AG09309 (cell line): Measurements from ENCODE around the gene DNAJB14.

Experiments
- DNase-seq: peaks from one replicate; pipeline ENCODE4 v3.0.0-alpha.2; 2010; ENCODE audit warnings: low read depth
- H3K4me3 ChIP-seq: 2 replicates; pipeline ENCODE4 v1.5.1; 2011; ENCODE audit warnings: mild to moderate bottlenecking, low read depth, low read length, moderate library complexity; ENCODE audit not compliant: control insufficient read depth
- TF ChIP-seq, protein P1 (sequence below): IDR thresholded peaks from 2 replicates; pipeline ENCODE4 v1.5.1; 2011; ENCODE audit warnings: mild to moderate bottlenecking, low read depth, low read length, inconsistent platforms; ENCODE audit not compliant: insufficient read depth, control insufficient read depth; ENCODE audit errors: missing control alignments

DNAJB14 gene

DNA sequence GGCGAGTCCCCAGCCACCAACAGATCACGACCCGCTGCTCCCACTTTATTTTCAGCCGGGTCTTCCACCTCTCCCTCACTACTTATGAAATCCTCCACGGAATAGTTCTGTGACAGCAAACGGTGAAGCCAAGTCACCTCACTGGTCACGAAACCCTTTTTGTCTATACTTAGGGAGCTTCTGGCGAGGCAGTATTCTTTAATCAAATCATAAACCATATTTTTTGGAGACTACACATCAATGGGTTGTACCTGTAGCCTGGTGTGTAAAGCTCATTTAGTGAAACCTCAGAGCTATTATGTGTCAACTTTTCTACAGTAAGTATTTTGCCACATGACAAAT, 4.5 kb upstream of the DNAJB14 start:
- TF ChIP-seq, protein P1, sequence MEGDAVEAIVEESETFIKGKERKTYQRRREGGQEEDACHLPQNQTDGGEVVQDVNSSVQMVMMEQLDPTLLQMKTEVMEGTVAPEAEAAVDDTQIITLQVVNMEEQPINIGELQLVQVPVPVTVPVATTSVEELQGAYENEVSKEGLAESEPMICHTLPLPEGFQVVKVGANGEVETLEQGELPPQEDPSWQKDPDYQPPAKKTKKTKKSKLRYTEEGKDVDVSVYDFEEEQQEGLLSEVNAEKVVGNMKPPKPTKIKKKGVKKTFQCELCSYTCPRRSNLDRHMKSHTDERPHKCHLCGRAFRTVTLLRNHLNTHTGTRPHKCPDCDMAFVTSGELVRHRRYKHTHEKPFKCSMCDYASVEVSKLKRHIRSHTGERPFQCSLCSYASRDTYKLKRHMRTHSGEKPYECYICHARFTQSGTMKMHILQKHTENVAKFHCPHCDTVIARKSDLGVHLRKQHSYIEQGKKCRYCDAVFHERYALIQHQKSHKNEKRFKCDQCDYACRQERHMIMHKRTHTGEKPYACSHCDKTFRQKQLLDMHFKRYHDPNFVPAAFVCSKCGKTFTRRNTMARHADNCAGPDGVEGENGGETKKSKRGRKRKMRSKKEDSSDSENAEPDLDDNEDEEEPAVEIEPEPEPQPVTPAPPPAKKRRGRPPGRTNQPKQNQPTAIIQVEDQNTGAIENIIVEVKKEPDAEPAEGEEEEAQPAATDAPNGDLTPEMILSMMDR = no peak
- DNase-seq = no peak
- H3K4me3 ChIP-seq = peak overlapping the region; percentile 89

DNA sequence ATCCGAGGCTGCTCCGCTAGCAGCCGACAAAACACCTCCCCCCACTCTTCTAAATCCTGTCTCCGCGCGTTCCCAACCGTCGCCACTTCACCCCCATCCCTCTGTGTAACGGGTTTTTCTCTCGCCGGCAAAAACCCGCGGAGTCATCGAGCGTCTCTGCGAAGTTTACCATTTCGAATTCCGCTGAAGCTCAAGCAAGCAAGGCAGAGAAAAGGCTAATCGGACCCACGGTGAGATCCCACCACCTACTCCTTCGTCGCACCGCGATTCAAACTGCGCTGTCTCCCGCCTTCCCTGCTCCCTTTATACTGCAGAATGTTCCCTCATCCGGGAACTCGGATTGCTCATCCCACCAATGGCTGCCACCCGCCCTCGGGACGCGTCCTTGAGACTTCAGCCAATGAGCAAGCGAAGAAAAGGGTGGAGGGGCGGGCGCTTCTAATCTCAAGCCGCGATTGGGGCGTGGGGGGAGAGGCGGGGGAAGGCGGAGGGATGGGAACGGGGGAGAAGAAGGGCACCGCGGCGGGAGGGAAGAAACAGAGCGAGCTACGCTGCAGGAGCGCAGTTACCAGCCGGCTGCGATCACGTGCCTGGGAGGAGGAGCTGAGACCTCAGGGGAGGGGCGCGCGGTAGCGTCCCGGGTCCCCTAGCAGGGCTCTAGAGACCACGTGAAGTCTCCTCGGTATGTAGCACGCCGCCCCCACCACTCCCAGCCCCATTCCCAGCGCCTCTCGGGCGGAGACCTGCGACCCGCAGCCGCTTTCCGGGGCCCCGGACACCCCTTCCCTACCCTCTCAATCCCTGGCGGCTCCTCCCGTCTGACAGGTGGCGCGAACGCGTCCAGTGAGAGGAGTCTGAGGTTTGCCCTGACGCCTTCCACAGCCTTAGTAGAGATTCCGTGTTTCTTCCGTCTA, 3.8 kb upstream of the DNAJB14 start, which contains the start of gene H2AZ1:
H2AZ1 (minus strand) TSS at position 277 of the 914 bp plus-strand sequence; CDS start at position 172, 105 bp downstream.
- peak; percentile 92 for DNase-seq
- H3K4me3 ChIP-seq = peak within 1 kb of the TSS; percentile 89
- TF ChIP-seq, protein P1 = no peak

DNA sequence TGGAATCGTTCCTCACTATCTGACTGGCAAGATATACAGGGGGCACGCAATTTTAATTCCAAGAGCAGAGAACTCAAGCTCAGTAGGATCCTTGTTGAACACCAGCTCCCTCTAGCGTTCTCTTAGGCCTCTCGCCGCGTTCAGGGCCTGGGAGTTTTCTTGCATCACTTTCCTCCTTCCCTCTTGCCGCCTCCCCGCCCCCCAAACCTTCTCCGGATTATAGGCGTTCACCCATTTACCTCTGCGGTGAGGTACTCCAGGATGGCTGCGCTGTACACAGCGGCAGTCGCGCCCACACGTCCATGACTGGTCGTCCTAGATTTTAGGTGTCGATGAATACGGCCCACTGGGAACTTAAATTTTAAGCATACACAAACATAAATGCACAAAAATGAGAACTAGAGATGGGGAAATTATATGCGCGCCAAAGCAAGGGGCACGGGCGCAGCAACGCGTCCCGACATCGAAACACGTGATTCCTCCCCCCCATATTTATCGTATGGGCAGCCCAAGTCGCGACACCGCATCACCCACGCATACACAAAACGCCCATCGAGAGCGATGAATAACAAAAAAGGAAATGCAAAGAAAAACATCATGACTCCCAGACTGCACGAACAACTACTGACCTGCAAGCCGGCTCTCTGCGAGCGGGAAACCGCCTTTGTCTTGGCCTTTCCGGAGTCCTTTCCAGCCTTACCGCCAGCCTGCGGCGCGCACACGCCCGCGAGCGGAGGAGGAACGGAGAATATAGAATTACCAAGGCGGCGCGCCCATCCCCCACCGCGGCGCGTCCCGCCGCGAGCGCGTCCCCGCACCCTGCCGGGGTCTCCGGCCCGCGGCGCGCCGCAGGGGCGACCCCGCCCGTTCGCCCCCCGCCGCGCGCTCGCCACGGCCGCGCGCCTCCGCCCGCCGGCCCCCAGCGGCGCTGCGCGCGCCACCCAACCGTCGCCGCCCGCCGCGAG, 2.9 kb upstream of the DNAJB14 start:
- TF ChIP-seq, protein P1 = peak; percentile 91
- peak; percentile 80 for DNase-seq
- peak overlapping the region; percentile 89 for H3K4me3 ChIP-seq

DNA sequence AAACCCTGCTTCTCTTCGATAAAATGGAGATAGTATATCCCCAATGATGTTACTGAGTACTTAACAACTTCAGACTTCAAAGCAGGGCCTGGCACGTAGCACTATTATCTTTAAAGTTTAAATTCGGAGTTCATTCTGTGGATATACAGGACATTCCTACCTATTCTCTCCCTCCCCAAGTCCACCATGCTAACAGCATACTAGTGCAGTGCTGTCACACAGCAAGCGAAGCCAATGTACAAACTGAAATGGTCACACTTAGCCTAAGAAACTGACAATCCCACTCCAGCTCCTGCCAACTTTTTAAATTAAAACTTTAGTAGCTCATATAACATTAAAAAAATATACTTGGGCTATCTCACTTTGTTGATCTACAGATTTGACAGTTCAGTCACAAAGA, 1.2 kb upstream of the DNAJB14 start:
- TF ChIP-seq, protein P1 = no peak
- no peak overlapping the region for H3K4me3 ChIP-seq
- DNase-seq = no peak

DNA sequence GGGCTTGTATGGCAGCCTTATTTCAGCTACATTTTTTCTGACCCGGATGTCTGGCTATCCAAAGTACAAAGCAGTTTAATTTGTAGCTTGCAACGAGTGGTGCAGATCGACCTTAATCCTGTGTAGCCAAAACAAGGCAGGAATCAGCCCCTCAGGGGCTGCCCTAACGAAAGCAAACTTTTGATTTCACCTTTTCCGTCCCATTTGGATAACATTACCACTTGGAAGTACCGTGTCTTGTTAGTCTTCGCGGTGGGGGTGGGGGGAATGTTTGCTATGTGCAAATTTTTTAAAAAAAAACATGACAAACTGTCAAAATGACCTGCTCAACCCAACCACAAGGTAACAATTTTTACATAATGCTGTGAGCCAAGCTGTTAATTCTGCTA, 766 bp upstream of the DNAJB14 start:
- no peak for DNase-seq
- H3K4me3 ChIP-seq = peak overlapping the region; percentile 54
- TF ChIP-seq, protein P1 = no peak

DNA sequence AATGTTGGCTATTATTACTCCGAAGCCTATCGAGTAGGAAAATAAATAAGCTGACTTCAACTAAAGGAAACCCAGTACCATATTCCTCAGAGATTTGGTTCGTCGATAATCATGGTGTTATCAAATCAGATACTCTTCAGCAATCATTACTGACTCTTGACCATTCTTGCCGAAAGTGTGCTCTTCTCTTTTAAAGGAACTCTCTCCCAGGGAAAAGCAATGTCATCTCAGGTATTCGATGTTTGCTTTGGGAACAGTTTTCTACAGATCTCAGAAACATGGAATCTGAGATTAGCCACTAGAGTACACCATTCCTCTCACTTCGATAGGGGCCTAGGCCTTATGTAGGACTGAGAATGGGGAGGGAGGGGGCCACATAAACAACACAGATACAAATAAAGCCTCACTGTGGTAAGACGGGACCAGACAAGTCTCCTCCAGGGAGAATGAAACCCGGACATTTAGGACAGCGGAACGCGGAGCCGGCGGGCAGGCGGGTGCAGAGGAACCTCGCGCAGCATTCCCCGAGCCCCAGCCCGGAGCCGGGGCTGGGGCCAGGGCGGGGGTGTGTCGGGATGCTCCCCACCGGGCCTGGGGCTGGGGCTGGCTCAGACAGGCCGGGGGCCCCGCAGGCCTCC, 581 bp downstream of the DNAJB14 start:
- DNase-seq = no peak
- TF ChIP-seq, protein P1 = no peak
- H3K4me3 ChIP-seq = peak overlapping the region; percentile 60
